ENCODE measurements around the gene PHACTR3.
"Not testable (repeated sequence)": the region's sequence is repeated elsewhere in the genome, so short reads cannot be mapped to it uniquely, and the experiment has no call there.

Gene PHACTR3

GRCh38 chr20:59616306-59616705 lies 12.0 kb downstream of the PHACTR3 start:
- Histone ChIP-seq H3K4me1 (ENCODE audit: control insufficient read depth, low read length) (no peaks in the 10 kb centered on the region), H3K27ac (ENCODE audit: low read depth, low read length) (no peak overlapping the region), H3K79me2 (ENCODE audit: control insufficient read depth, low read length) (no peaks in the 10 kb centered on the region), H3K9me2 (replicated peaks; ENCODE audit: control insufficient read depth, low read length) (no peaks in the 10 kb centered on the region), H3K27me3 (ENCODE audit: control insufficient read depth, low read length) (no peaks in the 10 kb centered on the region), H3K4me3 (ENCODE audit: low read length) (no peak overlapping the region), H3K36me3 (ENCODE audit: control insufficient read depth, low read length) (no peaks in the 10 kb centered on the region), H3K4me2 (ENCODE audit: low read length) (no peak overlapping the region), H3K9me3 (ENCODE audit: control insufficient read depth, insufficient read depth, low read length) (no peaks in the 10 kb centered on the region), H3F3A (ENCODE audit: control insufficient read depth, insufficient read depth) (no peaks in the 10 kb centered on the region), H4K20me1 (ENCODE audit: control insufficient read depth, insufficient read depth, low read depth, low read length) (no peaks in the 10 kb centered on the region)
- TF ChIP-seq CTCF (IDR thresholded peaks at IDR 0.05; ENCODE audit: low read depth, low read length, poor library complexity, severe bottlenecking) (no peak), EZH2phosphoT487 (IDR thresholded peaks at IDR 0.05; ENCODE audit: borderline replicate concordance, low read length) (no peak)

- no peak overlapping the region for H3K4me3 ChIP-seq (ENCODE audit: low read length)
- no peaks in the 10 kb centered on the region for H3K9me2 ChIP-seq (replicated peaks; ENCODE audit: control insufficient read depth, low read length)
- H4K20me1 ChIP-seq (ENCODE audit: control insufficient read depth, insufficient read depth, low read depth, low read length) = no peaks in the 10 kb centered on the region
- H3K27ac ChIP-seq (ENCODE audit: low read depth, low read length) = no peak overlapping the region
- no peaks in the 10 kb centered on the region for H3K36me3 ChIP-seq (ENCODE audit: control insufficient read depth, low read length)
- no peaks in the 10 kb centered on the region for H3K79me2 ChIP-seq (ENCODE audit: control insufficient read depth, low read length)
- no peaks in the 10 kb centered on the region for H3K27me3 ChIP-seq (ENCODE audit: control insufficient read depth, low read length)
- TF ChIP-seq CTCF (IDR thresholded peaks at IDR 0.05; ENCODE audit: low read depth, low read length, poor library complexity, severe bottlenecking) (no peak), EZH2phosphoT487 (IDR thresholded peaks at IDR 0.05; ENCODE audit: borderline replicate concordance, low read length) (no peak)
- H3K4me1 ChIP-seq (ENCODE audit: control insufficient read depth, low read length) = no peaks in the 10 kb centered on the region
- no peak overlapping the region for H3K4me2 ChIP-seq (ENCODE audit: low read length)
- H3F3A ChIP-seq (ENCODE audit: control insufficient read depth, insufficient read depth) = no peaks in the 10 kb centered on the region
- H3K9me3 ChIP-seq (ENCODE audit: control insufficient read depth, insufficient read depth, low read length) = no peaks in the 10 kb centered on the region
These were observed 12.9 kb downstream of the PHACTR3 start for GRCh38 chr20:59617221-59617620.

GRCh38 chr20:59618131-59618530 lies 13.8 kb downstream of the PHACTR3 start:
- H3K27me3 ChIP-seq (ENCODE audit: control insufficient read depth, low read length) = no peaks in the 10 kb centered on the region
- H3K4me3 ChIP-seq (ENCODE audit: low read length) = no peak overlapping the region
- H3K79me2 ChIP-seq (ENCODE audit: control insufficient read depth, low read length) = no peaks in the 10 kb centered on the region
- H3K9me3 ChIP-seq (ENCODE audit: control insufficient read depth, insufficient read depth, low read length) = no peaks in the 10 kb centered on the region
- no peak overlapping the region for H3K27ac ChIP-seq (ENCODE audit: low read depth, low read length)
- H3F3A ChIP-seq (ENCODE audit: control insufficient read depth, insufficient read depth) = no peaks in the 10 kb centered on the region
- no peaks in the 10 kb centered on the region for H3K9me2 ChIP-seq (replicated peaks; ENCODE audit: control insufficient read depth, low read length)
- no peaks in the 10 kb centered on the region for H3K4me1 ChIP-seq (ENCODE audit: control insufficient read depth, low read length)
- no peaks in the 10 kb centered on the region for H4K20me1 ChIP-seq (ENCODE audit: control insufficient read depth, insufficient read depth, low read depth, low read length)
- TF ChIP-seq CTCF (IDR thresholded peaks at IDR 0.05; ENCODE audit: low read depth, low read length, poor library complexity, severe bottlenecking) (no peak), EZH2phosphoT487 (IDR thresholded peaks at IDR 0.05; ENCODE audit: borderline replicate concordance, low read length) (no peak)
- no peaks in the 10 kb centered on the region for H3K36me3 ChIP-seq (ENCODE audit: control insufficient read depth, low read length)
- H3K4me2 ChIP-seq (ENCODE audit: low read length) = no peak overlapping the region

GRCh38 chr20:59618585-59618984 lies 14.2 kb downstream of the PHACTR3 start:
- not testable (repeated sequence) for H3K4me1 ChIP-seq (ENCODE audit: control insufficient read depth, low read length)

More at GRCh38 chr20:59618585-59618984, 14.2 kb downstream of the PHACTR3 start:
- H3K4me3 ChIP-seq (ENCODE audit: low read length); H3K4me2 ChIP-seq (ENCODE audit: low read length); H3F3A ChIP-seq (ENCODE audit: control insufficient read depth, insufficient read depth); H4K20me1 ChIP-seq (ENCODE audit: control insufficient read depth, insufficient read depth, low read depth, low read length); H3K27me3 ChIP-seq (ENCODE audit: control insufficient read depth, low read length); H3K79me2 ChIP-seq (ENCODE audit: control insufficient read depth, low read length); H3K36me3 ChIP-seq (ENCODE audit: control insufficient read depth, low read length); H3K9me2 ChIP-seq (replicated peaks; ENCODE audit: control insufficient read depth, low read length); H3K27ac ChIP-seq (ENCODE audit: low read depth, low read length); H3K9me3 ChIP-seq (ENCODE audit: control insufficient read depth, insufficient read depth, low read length): not testable (repeated sequence)
